Activated naive CD4-positive, alpha-beta T cell treated with anti-CD3 and anti-CD28 coated beads, Interleukin-2, amount 50 U/mL, for 24 hours (primary cell): ENCODE results near the gene PMM2.
A peak's percentile ranks its signal among the peaks of the same experiment; 100 is the strongest.
"Not testable (repeated sequence)": the region's sequence is repeated elsewhere in the genome, so short reads cannot be mapped to it uniquely, and the experiment has no call there.

Experiments used
- H3K27ac Mint-ChIP-seq: one replicate; pipeline ENCODE4 v1.8.0; 2021; ENCODE audit warnings: mild to moderate bottlenecking, mixed read lengths
- H3K27me3 Mint-ChIP-seq: one replicate; pipeline ENCODE4 v1.8.0; 2021; ENCODE audit warnings: mixed read lengths
- H3K36me3 Mint-ChIP-seq: one replicate; pipeline ENCODE4 v1.8.0; 2021; ENCODE audit warnings: mixed read lengths
- H3K4me1 Mint-ChIP-seq: one replicate; pipeline ENCODE4 v1.8.0; 2021; ENCODE audit warnings: mixed read lengths
- H3K4me3 Mint-ChIP-seq: one replicate; pipeline ENCODE4 v1.8.0; 2021; ENCODE audit warnings: mild to moderate bottlenecking, mixed read lengths
- H3K9me3 Mint-ChIP-seq: one replicate; pipeline ENCODE4 v1.8.0; 2021; ENCODE audit warnings: mixed read lengths

PMM2 gene

DNA sequence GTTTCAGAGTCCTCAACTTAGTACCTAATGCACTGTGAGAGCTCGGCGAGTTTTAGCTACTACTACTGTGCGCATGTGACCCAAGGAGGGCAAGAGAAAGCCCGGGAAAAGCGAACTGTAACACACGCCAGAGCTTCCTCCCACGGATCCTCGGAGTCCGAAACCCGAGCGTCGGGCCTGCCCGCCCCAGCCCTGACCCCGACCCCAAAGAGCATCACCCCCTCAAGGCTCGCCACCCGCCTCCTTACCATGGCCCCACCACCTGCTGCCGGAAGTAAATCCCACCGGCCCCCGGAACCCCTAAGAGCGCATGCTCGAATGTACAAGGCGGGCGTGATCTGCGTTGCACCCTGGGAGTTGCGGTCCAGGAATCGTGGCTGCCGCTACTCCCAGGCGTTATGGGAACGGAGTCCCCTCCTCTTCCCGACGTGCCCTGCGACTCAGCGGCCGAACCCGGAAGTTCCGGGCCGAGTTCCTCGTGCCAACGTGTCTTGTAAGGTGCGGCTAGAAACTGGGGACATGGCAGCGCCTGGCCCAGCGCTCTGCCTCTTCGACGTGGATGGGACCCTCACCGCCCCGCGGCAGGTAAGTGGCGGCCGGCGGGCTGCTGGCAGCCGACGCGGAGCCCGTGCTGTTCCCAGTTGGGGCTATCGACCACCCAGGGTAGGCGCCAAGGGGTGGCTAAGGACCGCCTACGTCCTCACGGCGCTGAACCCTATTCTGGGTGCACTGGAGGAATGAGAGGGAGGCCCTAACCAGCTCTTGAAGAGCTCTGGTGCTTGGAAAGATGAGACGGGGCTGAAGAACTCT lies at the start of gene PMM2, which contains the start of gene TMEM186:
TSS of gene PMM2 (plus strand) at position 476 of the 810 bp plus-strand sequence. CDS start at position 520, 44 bp downstream.
TSS of gene TMEM186 (minus strand) at position 276 of the 810 bp plus-strand sequence. CDS start at position 251, 25 bp downstream.
- H3K9me3 Mint-ChIP-seq, result no peaks in the 10 kb centered on the region
- peaks cover 6% of the 10 kb centered on the region for H3K36me3 Mint-ChIP-seq
- H3K4me3 Mint-ChIP-seq, result peak within 1 kb of the TSS; percentile 90
- H3K27me3 Mint-ChIP-seq, result no peaks in the 10 kb centered on the region
- H3K27ac Mint-ChIP-seq, result peak within 1 kb of the TSS; percentile 76
- H3K4me1 Mint-ChIP-seq, result peaks cover 52% of the 10 kb centered on the region

DNA sequence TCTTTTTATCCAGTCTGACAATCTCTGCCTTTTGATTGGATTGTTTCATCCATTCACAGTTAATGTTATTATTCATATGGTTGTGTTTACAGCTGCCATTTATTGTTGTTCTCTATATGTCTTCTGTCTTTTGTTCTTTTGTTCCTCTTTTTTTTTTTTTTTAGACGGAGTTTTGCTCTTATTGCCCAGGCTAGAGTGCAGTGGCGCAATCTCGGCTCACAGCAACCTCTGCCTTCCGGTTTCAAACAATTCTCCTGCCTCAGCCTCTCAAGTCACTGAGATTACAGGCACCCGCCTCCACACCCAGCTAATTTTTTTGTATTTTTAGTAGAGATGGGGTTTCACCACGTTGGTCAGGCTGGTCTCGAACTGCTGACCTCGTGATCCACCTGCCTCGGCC lies 48.7 kb upstream of the PMM2 start:
- not testable (repeated sequence) for H3K36me3 Mint-ChIP-seq, H3K9me3 Mint-ChIP-seq, H3K4me3 Mint-ChIP-seq, H3K4me1 Mint-ChIP-seq, H3K27me3 Mint-ChIP-seq, H3K27ac Mint-ChIP-seq

DNA sequence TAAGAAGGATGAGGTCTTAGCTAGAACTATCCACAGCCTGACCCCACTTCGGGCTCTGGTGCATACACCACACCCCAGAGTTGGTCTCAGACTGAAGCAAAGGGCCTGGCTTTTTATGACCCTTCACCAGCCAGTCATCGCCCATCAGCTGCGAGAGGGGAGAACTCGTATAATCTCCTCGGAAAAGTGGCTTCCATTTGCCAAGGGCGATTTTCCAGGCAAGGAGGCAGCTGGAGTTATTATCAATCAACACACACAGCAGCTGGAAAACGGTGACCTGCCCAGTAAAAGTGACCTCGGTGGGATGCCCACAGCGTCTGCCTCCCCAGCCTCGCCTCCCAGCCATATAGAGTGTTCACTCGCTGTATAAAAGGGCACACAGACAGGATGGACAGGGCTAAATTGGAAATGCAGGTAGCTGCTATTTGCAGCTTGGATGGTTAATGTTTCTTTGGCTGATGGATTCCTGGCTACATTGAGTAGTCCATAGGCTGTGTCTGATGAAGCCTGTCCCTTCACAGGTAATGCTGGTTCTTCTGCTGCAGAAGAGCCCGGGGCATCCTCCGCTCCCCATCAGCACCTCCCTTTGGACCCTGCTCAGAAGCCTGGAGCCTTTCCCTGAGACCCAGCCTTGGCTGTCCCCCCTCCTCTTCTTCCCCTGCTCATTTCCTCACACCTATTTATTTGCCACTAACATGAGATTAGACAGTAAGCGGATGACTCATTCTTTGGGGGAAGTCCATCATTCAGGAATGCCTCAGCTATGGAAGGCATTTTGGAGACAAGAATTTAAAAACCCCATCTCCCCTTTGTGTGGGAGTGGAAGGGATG lies 45.9 kb upstream of the PMM2 start:
- Mint-ChIP-seq H3K36me3 (peaks cover 3% of the 10 kb centered on the region), H3K4me1 (no peaks in the 10 kb centered on the region), H3K4me3 (no peak overlapping the region), H3K27ac (no peak overlapping the region), H3K9me3 (no peaks in the 10 kb centered on the region), H3K27me3 (no peaks in the 10 kb centered on the region)

DNA sequence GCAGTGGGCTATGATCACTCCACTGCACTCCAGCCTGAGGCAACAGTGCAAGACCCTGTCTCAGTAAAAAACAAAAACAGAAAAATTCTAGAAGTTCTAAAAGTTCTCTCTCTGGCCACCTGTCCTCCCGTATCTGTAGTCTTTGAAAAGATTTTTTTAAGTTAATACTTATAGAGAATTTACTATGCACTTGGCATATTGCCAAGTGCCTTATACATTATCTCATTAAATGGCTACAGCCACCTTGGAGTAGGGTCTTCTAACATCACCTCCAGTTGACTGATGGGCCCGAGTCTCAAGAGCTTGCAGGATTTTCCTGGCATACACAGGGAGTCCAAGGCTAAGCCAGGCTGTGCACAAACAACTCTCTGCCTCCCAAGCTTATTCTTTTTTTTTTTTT lies 44.9 kb upstream of the PMM2 start:
- Mint-ChIP-seq H3K4me1 (no peaks in the 10 kb centered on the region), H3K27ac (no peak overlapping the region), H3K36me3 (peaks cover 8% of the 10 kb centered on the region), H3K27me3 (no peaks in the 10 kb centered on the region), H3K9me3 (no peaks in the 10 kb centered on the region), H3K4me3 (no peak overlapping the region)

DNA sequence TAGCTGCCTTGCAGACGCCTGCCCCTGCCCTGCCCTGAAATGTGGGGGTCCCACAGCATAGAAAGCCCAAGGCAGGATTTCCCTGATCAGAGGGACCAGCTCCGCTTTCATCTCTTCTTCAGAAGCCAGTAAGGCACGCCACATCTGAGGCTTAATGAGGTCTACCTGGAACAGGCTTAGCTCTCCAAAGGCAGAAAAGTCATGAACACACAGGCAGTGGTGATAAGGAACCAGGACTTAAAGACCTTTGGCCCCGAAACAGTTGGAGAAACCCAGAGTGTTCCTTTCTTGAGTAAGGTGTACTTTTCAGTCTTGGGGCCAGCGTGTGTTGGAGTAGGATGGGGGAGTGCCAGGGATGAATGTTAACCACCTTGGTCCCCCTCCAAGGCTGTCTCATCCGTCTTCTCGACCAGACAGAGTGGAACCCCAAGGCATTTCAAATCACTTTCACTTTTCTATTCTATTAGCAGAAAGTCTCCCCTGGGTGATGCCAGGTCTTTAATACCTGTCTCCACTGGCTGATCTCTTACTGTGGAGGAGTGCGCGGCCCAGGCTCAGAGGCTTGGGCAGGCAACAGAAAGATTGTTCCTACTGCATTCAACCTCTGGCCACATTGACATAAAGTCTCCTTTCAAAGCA lies 44.1 kb upstream of the PMM2 start:
- H3K36me3 Mint-ChIP-seq, result peaks cover 8% of the 10 kb centered on the region
- no peaks in the 10 kb centered on the region for H3K27me3 Mint-ChIP-seq
- H3K4me3 Mint-ChIP-seq, result no peak overlapping the region
- no peaks in the 10 kb centered on the region for H3K4me1 Mint-ChIP-seq
- no peaks in the 10 kb centered on the region for H3K9me3 Mint-ChIP-seq
- H3K27ac Mint-ChIP-seq, result no peak overlapping the region

DNA sequence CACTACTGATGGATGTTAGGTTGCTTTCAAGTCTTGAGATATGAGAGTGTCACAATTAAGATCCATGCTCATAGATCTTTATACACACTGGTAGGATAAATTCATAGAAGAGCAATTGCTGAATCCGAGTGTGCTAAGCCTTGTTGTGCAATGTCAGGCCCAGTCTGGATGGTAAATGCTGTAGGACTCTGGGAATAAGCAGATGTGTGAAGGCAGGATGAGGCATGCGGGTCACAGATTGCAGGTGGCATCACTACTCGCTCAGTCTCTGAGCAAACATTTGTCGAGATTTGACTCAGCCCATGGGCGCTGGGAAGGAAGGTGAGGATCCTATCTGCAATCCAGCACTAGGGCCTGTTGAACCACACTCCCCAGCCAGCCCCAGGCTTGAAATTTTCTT lies 40.9 kb upstream of the PMM2 start:
- Mint-ChIP-seq H3K4me1 (no peaks in the 10 kb centered on the region), H3K36me3 (peaks cover 7% of the 10 kb centered on the region), H3K4me3 (no peak overlapping the region), H3K27ac (no peak overlapping the region), H3K27me3 (no peaks in the 10 kb centered on the region), H3K9me3 (no peaks in the 10 kb centered on the region)

DNA sequence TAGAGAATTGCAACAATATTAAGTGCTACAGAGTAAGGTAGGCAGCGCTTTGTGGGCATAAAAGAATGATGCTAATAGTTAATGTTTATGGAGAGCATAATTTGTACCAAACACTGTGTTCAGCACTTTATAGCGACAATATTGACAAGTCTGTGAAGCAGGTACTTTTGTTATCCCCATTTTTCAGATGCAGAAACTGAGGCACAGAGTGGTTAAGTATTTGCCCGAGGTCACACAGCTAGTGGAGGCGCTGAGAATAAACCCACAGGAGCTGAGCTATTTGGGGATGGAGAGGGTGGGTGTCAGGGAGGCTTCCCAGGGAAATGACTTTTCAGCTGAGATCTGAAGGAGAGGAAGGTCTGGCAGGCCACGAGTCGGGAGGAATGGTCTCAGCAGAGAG lies 39.6 kb upstream of the PMM2 start:
- H3K27ac Mint-ChIP-seq, result no peak overlapping the region
- H3K4me3 Mint-ChIP-seq, result no peak overlapping the region
- H3K4me1 Mint-ChIP-seq, result no peaks in the 10 kb centered on the region
- H3K9me3 Mint-ChIP-seq, result no peaks in the 10 kb centered on the region
- H3K36me3 Mint-ChIP-seq, result peaks cover 9% of the 10 kb centered on the region
- no peaks in the 10 kb centered on the region for H3K27me3 Mint-ChIP-seq

DNA sequence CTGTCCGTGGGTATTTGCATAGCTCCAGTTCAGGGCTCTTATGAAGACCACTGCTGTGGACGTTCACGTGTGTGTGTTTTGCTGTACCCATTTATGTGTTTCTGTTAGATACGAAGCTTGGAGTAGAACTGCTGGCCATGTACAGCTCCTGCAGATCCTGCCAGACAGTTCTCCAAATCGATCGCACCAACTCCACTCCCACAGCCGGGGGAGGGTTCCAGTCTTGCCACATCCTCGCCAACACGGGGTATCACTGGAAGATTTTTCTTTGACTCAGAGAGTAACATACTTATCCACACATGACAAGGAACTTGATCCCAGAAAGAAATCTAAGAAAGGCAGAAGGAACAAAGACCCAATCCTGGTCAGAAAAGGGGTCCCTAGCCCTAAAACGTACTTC lies 37.6 kb upstream of the PMM2 start:
- Mint-ChIP-seq H3K4me3 (no peak overlapping the region), H3K4me1 (no peaks in the 10 kb centered on the region), H3K27me3 (no peaks in the 10 kb centered on the region), H3K36me3 (peaks cover 7% of the 10 kb centered on the region), H3K9me3 (no peaks in the 10 kb centered on the region), H3K27ac (no peak overlapping the region)

DNA sequence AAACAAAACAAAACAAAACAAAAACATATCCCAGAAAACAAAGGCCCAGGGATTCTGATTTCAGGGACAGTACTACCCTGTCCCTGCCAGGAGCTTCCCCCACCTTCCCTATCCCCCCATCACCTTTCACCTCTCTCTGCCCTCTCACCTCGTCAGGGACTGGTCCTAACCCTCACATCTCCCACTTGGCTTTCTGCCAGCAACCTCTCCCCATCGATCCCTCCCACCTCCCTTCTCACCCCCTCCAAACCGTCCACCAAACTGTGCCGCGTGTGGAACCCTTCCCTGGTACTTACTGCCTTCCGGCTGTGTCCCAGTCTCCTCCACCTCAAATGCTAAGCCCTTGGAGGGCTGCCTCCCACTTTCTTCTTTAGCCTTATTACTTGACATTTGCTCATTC lies 36.6 kb upstream of the PMM2 start:
- H3K4me3 Mint-ChIP-seq, result no peak overlapping the region
- H3K9me3 Mint-ChIP-seq, result no peaks in the 10 kb centered on the region
- peaks cover 7% of the 10 kb centered on the region for H3K36me3 Mint-ChIP-seq
- H3K27me3 Mint-ChIP-seq, result no peaks in the 10 kb centered on the region
- no peak overlapping the region for H3K27ac Mint-ChIP-seq
- no peaks in the 10 kb centered on the region for H3K4me1 Mint-ChIP-seq

DNA sequence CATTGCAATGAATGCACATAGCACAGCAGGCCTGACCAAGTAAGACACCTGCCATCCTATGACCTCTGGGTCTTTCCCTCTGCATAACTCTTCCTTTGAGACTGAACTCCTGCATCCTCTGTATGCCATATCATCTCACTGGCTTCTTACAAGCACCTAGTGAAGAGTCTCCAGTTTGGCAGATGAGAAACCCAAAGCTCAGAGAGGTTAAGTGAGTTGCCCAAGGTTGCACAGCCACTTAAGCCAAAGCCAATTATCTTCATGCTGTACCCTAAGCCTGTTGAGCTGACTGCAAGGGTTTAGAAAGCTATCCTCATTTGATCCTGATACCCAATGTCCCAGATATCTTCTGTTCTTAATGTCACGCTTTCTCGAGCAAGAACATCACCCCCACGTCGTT lies 35.4 kb upstream of the PMM2 start:
- peaks cover 6% of the 10 kb centered on the region for H3K36me3 Mint-ChIP-seq
- H3K4me3 Mint-ChIP-seq, result no peak overlapping the region
- no peaks in the 10 kb centered on the region for H3K27me3 Mint-ChIP-seq
- no peak overlapping the region for H3K27ac Mint-ChIP-seq
- no peaks in the 10 kb centered on the region for H3K4me1 Mint-ChIP-seq
- no peaks in the 10 kb centered on the region for H3K9me3 Mint-ChIP-seq

DNA sequence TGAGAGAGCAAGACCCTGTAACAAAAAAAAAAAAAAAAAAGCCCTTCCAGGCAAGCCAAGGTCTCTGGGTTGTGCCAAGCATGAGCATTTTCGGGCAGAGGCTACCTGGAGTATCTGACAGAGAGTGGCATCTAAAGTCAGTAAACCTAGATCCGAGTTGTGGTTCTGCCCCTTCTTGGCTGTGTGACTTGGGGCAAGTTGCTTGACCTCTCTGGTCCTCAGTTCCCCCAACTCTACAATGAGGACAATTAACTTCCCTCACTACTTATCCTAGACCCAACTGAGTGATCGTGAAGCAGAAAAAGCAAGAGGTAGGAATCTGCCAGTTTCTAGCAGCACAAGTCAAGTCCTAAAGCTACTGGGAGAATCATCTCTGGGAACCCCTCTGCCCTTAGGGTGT lies 34.6 kb upstream of the PMM2 start:
- Mint-ChIP-seq H3K27me3 (no peaks in the 10 kb centered on the region), H3K27ac (no peak overlapping the region), H3K9me3 (no peaks in the 10 kb centered on the region), H3K36me3 (peaks cover 3% of the 10 kb centered on the region), H3K4me1 (no peaks in the 10 kb centered on the region), H3K4me3 (no peak overlapping the region)

DNA sequence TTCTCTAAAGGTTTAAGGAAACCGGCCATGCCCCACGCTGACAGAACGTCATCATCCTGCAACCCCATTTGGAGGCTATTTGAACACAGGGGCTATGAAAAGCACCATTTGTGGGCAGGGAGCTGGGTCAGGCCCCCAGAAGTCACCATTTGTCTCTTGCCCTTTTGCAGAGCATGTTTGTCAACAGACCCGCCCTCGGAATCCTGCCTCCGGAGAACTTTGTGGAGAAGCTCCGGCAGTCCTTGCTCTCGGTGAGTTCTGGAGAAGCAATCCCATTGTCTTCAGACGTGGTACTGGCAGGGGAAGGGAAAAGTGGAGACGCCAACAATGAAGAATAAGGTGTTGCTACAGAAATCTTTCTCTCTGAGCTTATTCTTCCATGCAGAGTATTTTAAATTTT lies 33.7 kb upstream of the PMM2 start:
- peaks cover 3% of the 10 kb centered on the region for H3K36me3 Mint-ChIP-seq
- H3K9me3 Mint-ChIP-seq, result no peaks in the 10 kb centered on the region
- H3K27me3 Mint-ChIP-seq, result no peaks in the 10 kb centered on the region

DNA sequence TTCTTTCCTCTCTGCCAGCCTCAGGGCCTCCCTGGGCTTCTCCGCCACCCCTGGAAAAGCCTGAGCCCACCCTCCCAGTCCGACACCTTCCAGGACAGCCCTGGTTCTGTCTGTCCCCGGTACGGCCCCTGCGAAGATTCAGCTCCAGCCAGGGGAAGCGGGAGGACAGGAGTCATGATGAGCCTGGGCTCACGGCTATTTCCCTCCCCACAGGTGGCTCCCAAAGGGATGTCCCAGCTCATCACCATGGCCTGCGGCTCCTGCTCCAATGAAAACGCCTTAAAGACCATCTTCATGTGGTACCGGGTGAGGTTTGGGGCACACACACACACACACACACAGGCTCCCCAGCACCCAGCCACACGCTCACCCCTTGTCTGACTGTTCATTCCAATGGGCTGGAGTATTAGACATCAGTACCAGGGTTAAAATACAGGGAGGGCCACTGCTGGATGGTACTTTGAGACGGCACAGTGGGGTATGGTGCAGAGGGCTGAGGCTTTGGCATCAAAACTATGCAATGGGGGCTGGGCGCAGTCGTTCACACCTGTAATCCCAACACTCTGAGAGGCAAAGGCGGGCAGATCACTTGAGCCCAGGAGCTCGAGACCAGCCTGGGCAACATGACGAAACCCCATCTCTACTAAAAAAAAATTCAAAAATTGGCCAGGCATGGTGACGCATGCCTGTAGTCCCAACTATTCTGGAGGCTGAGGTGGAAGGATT lies 33.0 kb upstream of the PMM2 start:
- no peak overlapping the region for H3K27ac Mint-ChIP-seq
- H3K9me3 Mint-ChIP-seq, result no peaks in the 10 kb centered on the region
- no peak overlapping the region for H3K4me3 Mint-ChIP-seq
- no peaks in the 10 kb centered on the region for H3K27me3 Mint-ChIP-seq
- H3K4me1 Mint-ChIP-seq, result no peaks in the 10 kb centered on the region
- H3K36me3 Mint-ChIP-seq, result peaks cover 3% of the 10 kb centered on the region

More for the DNA sequence above, 33.7 kb upstream of the PMM2 start:
- H3K4me3 Mint-ChIP-seq, result no peak overlapping the region
- no peak overlapping the region for H3K27ac Mint-ChIP-seq
- H3K4me1 Mint-ChIP-seq, result no peaks in the 10 kb centered on the region

DNA sequence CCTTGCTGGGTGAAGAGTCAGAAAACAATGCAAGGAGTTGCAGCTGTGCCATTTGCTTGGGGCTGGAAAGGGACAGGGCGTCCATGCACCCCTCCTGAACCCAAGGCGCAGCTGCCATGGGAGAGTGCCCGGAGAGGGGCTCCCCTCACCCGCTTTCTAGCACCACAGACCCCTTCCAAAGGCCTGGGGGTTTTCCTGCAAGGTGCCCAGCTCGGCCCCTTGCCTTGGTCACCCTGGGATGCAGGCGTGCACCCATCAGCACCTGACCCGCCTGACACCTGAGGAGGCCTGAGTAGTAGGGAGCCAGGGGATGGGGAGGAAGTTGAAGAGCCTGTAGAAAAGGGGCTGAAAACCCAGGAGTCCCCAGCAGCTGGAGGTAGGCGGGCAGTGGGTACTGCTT lies 30.5 kb upstream of the PMM2 start:
- Mint-ChIP-seq H3K27ac (no peak overlapping the region), H3K4me3 (no peak overlapping the region), H3K9me3 (no peaks in the 10 kb centered on the region), H3K27me3 (no peaks in the 10 kb centered on the region), H3K4me1 (no peaks in the 10 kb centered on the region), H3K36me3 (peaks cover 2% of the 10 kb centered on the region)

DNA sequence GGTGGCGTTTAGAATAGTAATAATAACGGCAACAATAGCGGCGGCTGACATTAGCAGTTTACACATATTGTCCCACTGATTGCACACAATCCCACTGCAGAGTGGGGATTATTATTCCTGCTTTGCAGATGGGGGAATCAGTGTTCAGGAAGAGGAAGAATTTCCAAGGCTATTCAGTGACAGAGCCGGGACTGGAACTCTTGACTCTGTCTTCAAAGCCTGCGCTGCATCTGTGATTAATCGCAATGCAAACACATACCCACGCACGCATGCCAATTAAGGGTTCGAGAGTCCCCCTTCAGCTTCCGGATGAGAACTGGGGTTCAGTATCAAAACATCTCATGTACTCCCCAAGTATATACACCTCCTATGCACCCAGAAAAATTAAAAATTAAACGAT lies 29.4 kb upstream of the PMM2 start:
- Mint-ChIP-seq H3K27me3 (no peaks in the 10 kb centered on the region), H3K4me3 (no peak overlapping the region)

More for the DNA sequence above, 29.4 kb upstream of the PMM2 start:
- Mint-ChIP-seq H3K4me1 (no peaks in the 10 kb centered on the region), H3K36me3 (peaks cover 2% of the 10 kb centered on the region), H3K27ac (no peak overlapping the region), H3K9me3 (no peaks in the 10 kb centered on the region)
